Measurements from ENCODE around the gene TRUB1. TPM values are rescaled to one million over a fixed set of nuclear protein-coding genes. Genes with fewer than 3 reads are reported as not detected.

TRUB1 gene
- total RNA-seq, 1 donor from 2014 or later: 18.4 TPM

GRCh38 chr10:114916653-114917052 lies 21.3 kb upstream of the TRUB1 start:
- TF ChIP-seq CTCF (IDR thresholded peaks at IDR 0.05; ENCODE audit: borderline replicate concordance): no peak
- no peak for DNase-seq

GRCh38 chr10:114917459-114917858 lies 20.5 kb upstream of the TRUB1 start:
- Histone ChIP-seq H3K27ac (replicated peaks) (no peak overlapping the region), H3K4me1 (no peaks in the 10 kb centered on the region), H3K36me3 (no peaks in the 10 kb centered on the region), H3K4me3 (no peak overlapping the region), H3K9me3 (replicated peaks) (no peaks in the 10 kb centered on the region), H3K27me3 (ENCODE audit: low read depth) (no peaks in the 10 kb centered on the region)
- intact Hi-C loops (cut with micrococcal nuclease): no loop called here
- DNase-seq: no peak
- TF ChIP-seq CTCF (IDR thresholded peaks at IDR 0.05; ENCODE audit: borderline replicate concordance): no peak

More at GRCh38 chr10:114916653-114917052, 21.3 kb upstream of the TRUB1 start:
- intact Hi-C loops (cut with micrococcal nuclease): no loop called here
- no peaks in the 10 kb centered on the region for H3K4me1 ChIP-seq
- no peaks in the 10 kb centered on the region for H3K9me3 ChIP-seq (replicated peaks)
- no peaks in the 10 kb centered on the region for H3K36me3 ChIP-seq
- no peaks in the 10 kb centered on the region for H3K27me3 ChIP-seq (ENCODE audit: low read depth)
- no peak overlapping the region for H3K27ac ChIP-seq (replicated peaks)
- H3K4me3 ChIP-seq: no peak overlapping the region

- DNase-seq: no peak
- TF ChIP-seq CTCF (IDR thresholded peaks at IDR 0.05; ENCODE audit: borderline replicate concordance): no peak
- H3K4me3 ChIP-seq: no peak overlapping the region
- no peaks in the 10 kb centered on the region for H3K9me3 ChIP-seq (replicated peaks)
- H3K4me1 ChIP-seq: no peaks in the 10 kb centered on the region
- H3K36me3 ChIP-seq: no peaks in the 10 kb centered on the region
- intact Hi-C loops (cut with micrococcal nuclease): no loop called here
- no peak overlapping the region for H3K27ac ChIP-seq (replicated peaks)
- no peaks in the 10 kb centered on the region for H3K27me3 ChIP-seq (ENCODE audit: low read depth)
Observed at GRCh38 chr10:114917927-114918672, 19.9 kb upstream of the TRUB1 start.

- no peaks in the 10 kb centered on the region for H3K9me3 ChIP-seq (replicated peaks)
- no peaks in the 10 kb centered on the region for H3K36me3 ChIP-seq
- H3K4me1 ChIP-seq: peaks cover 6% of the 10 kb centered on the region
- no peak for DNase-seq
- H3K4me3 ChIP-seq: no peak overlapping the region
- no peak for TF ChIP-seq CTCF (IDR thresholded peaks at IDR 0.05; ENCODE audit: borderline replicate concordance)
- H3K27ac ChIP-seq (replicated peaks): no peak overlapping the region
- intact Hi-C loops (cut with micrococcal nuclease): no loop called here
- no peaks in the 10 kb centered on the region for H3K27me3 ChIP-seq (ENCODE audit: low read depth)
Observed at GRCh38 chr10:114920459-114920858, 17.5 kb upstream of the TRUB1 start.

GRCh38 chr10:114922003-114922402 lies 16.0 kb upstream of the TRUB1 start:
- Histone ChIP-seq H3K36me3 (no peaks in the 10 kb centered on the region), H3K27me3 (ENCODE audit: low read depth) (no peaks in the 10 kb centered on the region), H3K4me3 (no peak overlapping the region), H3K27ac (replicated peaks) (no peak overlapping the region), H3K4me1 (peaks cover 18% of the 10 kb centered on the region), H3K9me3 (replicated peaks) (no peaks in the 10 kb centered on the region)
- no peak for DNase-seq
- no peak for TF ChIP-seq CTCF (IDR thresholded peaks at IDR 0.05; ENCODE audit: borderline replicate concordance)
- intact Hi-C loops (cut with micrococcal nuclease): no loop called here
